Liver (tissue), 9 donors: ENCODE data around the gene CD33. TPM values are rescaled to one million over a fixed set of nuclear protein-coding genes. Genes with fewer than 3 reads are reported as not detected.

Experiments
- DNase-seq: peaks from one replicate; pipeline ENCODE4 v3.0.0-alpha.2; 2017; ENCODE audit warnings: low spot score
- H3K27ac ChIP-seq, 2 donors: one replicate each; pipeline ENCODE4 v1.7.0; 2013; ENCODE audit warnings: inconsistent platforms in 2 of 2, low read length in 2 of 2, control low read depth in 1 of 2, low read depth in 1 of 2, mild to moderate bottlenecking in 1 of 2
- H3K27me3 ChIP-seq, 4 donors: one replicate each; pipeline versions ENCODE4 v1.6.1 to v1.7.0; 2013; ENCODE audit warnings: low read length in 3 of 4, inconsistent platforms in 1 of 4, mild to moderate bottlenecking in 1 of 4, moderate library complexity in 1 of 4; ENCODE audit not compliant: control insufficient read depth in 4 of 4, insufficient read depth in 4 of 4
- H3K36me3 ChIP-seq, 4 donors: one replicate each; pipeline versions ENCODE4 v1.6.1 to v1.7.0; 2013; ENCODE audit warnings: low read length in 3 of 4, mild to moderate bottlenecking in 3 of 4, low read depth in 1 of 4, moderate library complexity in 1 of 4; ENCODE audit not compliant: control insufficient read depth in 4 of 4, insufficient read depth in 3 of 4
- H3K4me1 ChIP-seq, 4 donors: one replicate each; pipeline versions ENCODE4 v1.6.1 to v1.7.0; 2013; ENCODE audit warnings: low read length in 3 of 4, mild to moderate bottlenecking in 3 of 4, moderate library complexity in 1 of 4; ENCODE audit not compliant: control insufficient read depth in 4 of 4, insufficient read depth in 4 of 4
- H3K4me3 ChIP-seq, 3 donors: one replicate each; pipeline versions ENCODE4 v1.6.1 to v1.7.0; 2013; ENCODE audit warnings: low read length in 3 of 3, control low read depth in 1 of 3, low read depth in 1 of 3, mild to moderate bottlenecking in 1 of 3
- H3K9ac ChIP-seq, 2 donors: one replicate each; pipeline ENCODE4 v1.7.0; 2013; ENCODE audit warnings: low read length in 2 of 2, mild to moderate bottlenecking in 2 of 2, moderate library complexity in 2 of 2, control low read depth in 1 of 2, low read depth in 1 of 2
- H3K9me3 ChIP-seq, 4 donors: one replicate each; pipeline versions ENCODE4 v1.6.1 to v1.7.0; 2013; ENCODE audit warnings: low read length in 3 of 4; ENCODE audit not compliant: control insufficient read depth in 4 of 4
- EGR1 ChIP-seq, 2 donors: IDR thresholded peaks; 2 replicates each; pipeline ENCODE4 v1.6.1; 2016 to 2018; ENCODE audit warnings: antibody characterized with exemption in 2 of 2, low read depth in 2 of 2
- FOXA1 ChIP-seq: IDR thresholded peaks from 2 replicates; pipeline ENCODE4 v1.6.1; 2016; ENCODE audit warnings: antibody characterized with exemption
- FOXA2 ChIP-seq: IDR thresholded peaks from 2 replicates; pipeline ENCODE4 v1.6.1; 2016; ENCODE audit warnings: antibody characterized with exemption
- GABPA ChIP-seq, 2 donors: IDR thresholded peaks in 1 of 2; conservative IDR thresholded peaks in 1 of 2; 2 replicates each; pipeline ENCODE4 v1.6.1; 2016; ENCODE audit warnings: antibody characterized with exemption in 2 of 2, mild to moderate bottlenecking in 1 of 2, moderate library complexity in 1 of 2
- HNF4G ChIP-seq: IDR thresholded peaks from 2 replicates; pipeline ENCODE4 v1.6.1; 2016; ENCODE audit warnings: antibody characterized with exemption
- JUND ChIP-seq, 2 donors: IDR thresholded peaks; 2 replicates each; pipeline ENCODE4 v1.6.1; 2016; ENCODE audit warnings: antibody characterized with exemption in 2 of 2
- NR2F2 ChIP-seq: IDR thresholded peaks from 2 replicates; pipeline ENCODE4 v1.6.1; 2016; ENCODE audit warnings: antibody characterized with exemption
- RAD21 ChIP-seq, 2 donors: IDR thresholded peaks; 2 replicates each; pipeline ENCODE4 v1.6.1; 2016; ENCODE audit warnings: antibody characterized with exemption in 2 of 2, mild to moderate bottlenecking in 2 of 2
- RXRA ChIP-seq, 2 donors: IDR thresholded peaks; 2 replicates each; pipeline ENCODE4 v1.6.1; 2017 to 2018; ENCODE audit warnings: antibody characterized with exemption in 2 of 2, mild to moderate bottlenecking in 1 of 2
- SP1 ChIP-seq: IDR thresholded peaks from 2 replicates; pipeline ENCODE4 v1.6.1; 2018; ENCODE audit warnings: antibody characterized with exemption, mild to moderate bottlenecking
- TAF1 ChIP-seq: conservative IDR thresholded peaks from 2 replicates; pipeline ENCODE4 v1.6.1; 2016; ENCODE audit warnings: antibody characterized with exemption, mild to moderate bottlenecking
- WGBS: extraction: QIAGEN DNeasy Blood & Tissue Kit; methylation state at CpG from one replicate; pipeline ENCODE4 v1.1.7; 2013; 5-methylcytosine and 5-hydroxymethylcytosine counted together
- polyA plus RNA-seq, 2 donors: library from polyadenylated mRNA; stranded (reverse) in 1 of 2; unstranded in 1 of 2; fragments of 200-250 nt in 1 of 2; fragments of >200 nt in 1 of 2; fragmentation: Nextera tagmentation in 1 of 2; extraction: Ambion mirVana in 1 of 2; gene quantifications; one replicate each; pipeline versions ENCODE4 v1.2.1 to v1.2.3, GENCODE V29; 2013 to 2015
- total RNA-seq, 2 donors: library from RNA; depleted of rRNA; stranded (reverse); fragments of >200 nt; gene quantifications; one replicate each; pipeline ENCODE4 v1.2.3, GENCODE V29; 2014
- TF ChIP-seq, protein P1 (sequence below): fragments of 150-350 bp; IDR thresholded peaks from 2 replicates; pipeline ENCODE4 v1.5.1; 2017; ENCODE audit warnings: improper control_type of control experiment, low read depth, low read length; ENCODE audit not compliant: missing input control
- TF ChIP-seq, protein P2 (sequence below): IDR thresholded peaks from 2 replicates; pipeline ENCODE4 v1.6.1; 2016; ENCODE audit warnings: antibody characterized with exemption, mild to moderate bottlenecking
- TF ChIP-seq, protein P3 (sequence below): IDR thresholded peaks from 2 replicates; pipeline ENCODE4 v1.6.1; 2016; ENCODE audit warnings: antibody characterized with exemption
- TF ChIP-seq, protein P4 (sequence below): IDR thresholded peaks from 2 replicates; pipeline ENCODE4 v1.6.1; 2016; ENCODE audit warnings: antibody characterized with exemption
- donor health status: healthy.
- donor health status: healthy.
- donor health status: healthy.
- donor health status: healthy.
- donor health status: healthy.

CD33 gene
- total and polyA plus RNA-seq, 4 donors, result 1.3 to 5.1 (median 3.8) TPM

DNA sequence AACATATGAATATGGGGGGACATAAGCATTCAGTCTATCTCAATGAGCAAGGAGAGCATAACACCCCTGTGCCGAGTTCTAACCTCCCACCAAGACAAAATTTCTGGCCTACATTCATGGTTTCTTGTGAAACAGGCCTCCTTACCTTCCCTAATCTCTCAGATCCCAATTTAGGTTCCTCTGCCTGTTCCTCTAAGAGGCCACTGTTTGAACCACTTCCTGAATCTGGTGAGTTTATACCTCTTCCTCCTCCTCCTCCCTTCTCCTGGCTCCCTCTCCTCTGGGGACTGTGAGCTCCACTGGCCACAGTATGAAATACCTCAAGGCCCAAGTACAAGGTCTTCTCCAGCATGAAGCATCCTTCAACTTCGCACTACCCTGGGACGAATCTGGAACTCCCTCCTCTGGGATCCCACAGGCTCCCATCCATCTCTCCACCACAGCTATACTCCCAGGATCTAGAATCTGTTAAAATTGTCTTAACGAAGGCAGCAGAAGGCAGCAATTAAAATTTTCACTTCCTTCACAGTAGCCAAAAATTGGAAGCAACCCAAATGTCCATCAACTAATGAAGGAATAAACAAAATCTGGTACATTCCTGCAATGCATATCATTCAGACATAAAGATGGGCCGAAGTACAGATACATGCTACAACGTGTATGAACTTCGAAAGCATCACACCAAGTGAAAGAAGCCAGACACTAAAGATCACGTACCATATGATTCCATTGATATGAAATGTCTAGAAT is 18.2 kb downstream of the CD33 start:
- WGBS, result 67% methylated on average over 8 of the region's 8 CpGs
- TF ChIP-seq, protein P1, sequence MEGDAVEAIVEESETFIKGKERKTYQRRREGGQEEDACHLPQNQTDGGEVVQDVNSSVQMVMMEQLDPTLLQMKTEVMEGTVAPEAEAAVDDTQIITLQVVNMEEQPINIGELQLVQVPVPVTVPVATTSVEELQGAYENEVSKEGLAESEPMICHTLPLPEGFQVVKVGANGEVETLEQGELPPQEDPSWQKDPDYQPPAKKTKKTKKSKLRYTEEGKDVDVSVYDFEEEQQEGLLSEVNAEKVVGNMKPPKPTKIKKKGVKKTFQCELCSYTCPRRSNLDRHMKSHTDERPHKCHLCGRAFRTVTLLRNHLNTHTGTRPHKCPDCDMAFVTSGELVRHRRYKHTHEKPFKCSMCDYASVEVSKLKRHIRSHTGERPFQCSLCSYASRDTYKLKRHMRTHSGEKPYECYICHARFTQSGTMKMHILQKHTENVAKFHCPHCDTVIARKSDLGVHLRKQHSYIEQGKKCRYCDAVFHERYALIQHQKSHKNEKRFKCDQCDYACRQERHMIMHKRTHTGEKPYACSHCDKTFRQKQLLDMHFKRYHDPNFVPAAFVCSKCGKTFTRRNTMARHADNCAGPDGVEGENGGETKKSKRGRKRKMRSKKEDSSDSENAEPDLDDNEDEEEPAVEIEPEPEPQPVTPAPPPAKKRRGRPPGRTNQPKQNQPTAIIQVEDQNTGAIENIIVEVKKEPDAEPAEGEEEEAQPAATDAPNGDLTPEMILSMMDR, result no peak
- TF ChIP-seq JUND (IDR thresholded peaks at IDR 0.05), result no peak
- no peak for TF ChIP-seq RAD21 (IDR thresholded peaks at IDR 0.05)
- no peak for TF ChIP-seq EGR1 (IDR thresholded peaks at IDR 0.05; ENCODE audit: low read depth in 2 of 2)
- TF ChIP-seq, protein P2, sequence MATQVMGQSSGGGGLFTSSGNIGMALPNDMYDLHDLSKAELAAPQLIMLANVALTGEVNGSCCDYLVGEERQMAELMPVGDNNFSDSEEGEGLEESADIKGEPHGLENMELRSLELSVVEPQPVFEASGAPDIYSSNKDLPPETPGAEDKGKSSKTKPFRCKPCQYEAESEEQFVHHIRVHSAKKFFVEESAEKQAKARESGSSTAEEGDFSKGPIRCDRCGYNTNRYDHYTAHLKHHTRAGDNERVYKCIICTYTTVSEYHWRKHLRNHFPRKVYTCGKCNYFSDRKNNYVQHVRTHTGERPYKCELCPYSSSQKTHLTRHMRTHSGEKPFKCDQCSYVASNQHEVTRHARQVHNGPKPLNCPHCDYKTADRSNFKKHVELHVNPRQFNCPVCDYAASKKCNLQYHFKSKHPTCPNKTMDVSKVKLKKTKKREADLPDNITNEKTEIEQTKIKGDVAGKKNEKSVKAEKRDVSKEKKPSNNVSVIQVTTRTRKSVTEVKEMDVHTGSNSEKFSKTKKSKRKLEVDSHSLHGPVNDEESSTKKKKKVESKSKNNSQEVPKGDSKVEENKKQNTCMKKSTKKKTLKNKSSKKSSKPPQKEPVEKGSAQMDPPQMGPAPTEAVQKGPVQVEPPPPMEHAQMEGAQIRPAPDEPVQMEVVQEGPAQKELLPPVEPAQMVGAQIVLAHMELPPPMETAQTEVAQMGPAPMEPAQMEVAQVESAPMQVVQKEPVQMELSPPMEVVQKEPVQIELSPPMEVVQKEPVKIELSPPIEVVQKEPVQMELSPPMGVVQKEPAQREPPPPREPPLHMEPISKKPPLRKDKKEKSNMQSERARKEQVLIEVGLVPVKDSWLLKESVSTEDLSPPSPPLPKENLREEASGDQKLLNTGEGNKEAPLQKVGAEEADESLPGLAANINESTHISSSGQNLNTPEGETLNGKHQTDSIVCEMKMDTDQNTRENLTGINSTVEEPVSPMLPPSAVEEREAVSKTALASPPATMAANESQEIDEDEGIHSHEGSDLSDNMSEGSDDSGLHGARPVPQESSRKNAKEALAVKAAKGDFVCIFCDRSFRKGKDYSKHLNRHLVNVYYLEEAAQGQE, result no peak
- no peak for TF ChIP-seq RXRA (IDR thresholded peaks at IDR 0.05)
- TF ChIP-seq NR2F2, result no peak
- TF ChIP-seq, protein P3, sequence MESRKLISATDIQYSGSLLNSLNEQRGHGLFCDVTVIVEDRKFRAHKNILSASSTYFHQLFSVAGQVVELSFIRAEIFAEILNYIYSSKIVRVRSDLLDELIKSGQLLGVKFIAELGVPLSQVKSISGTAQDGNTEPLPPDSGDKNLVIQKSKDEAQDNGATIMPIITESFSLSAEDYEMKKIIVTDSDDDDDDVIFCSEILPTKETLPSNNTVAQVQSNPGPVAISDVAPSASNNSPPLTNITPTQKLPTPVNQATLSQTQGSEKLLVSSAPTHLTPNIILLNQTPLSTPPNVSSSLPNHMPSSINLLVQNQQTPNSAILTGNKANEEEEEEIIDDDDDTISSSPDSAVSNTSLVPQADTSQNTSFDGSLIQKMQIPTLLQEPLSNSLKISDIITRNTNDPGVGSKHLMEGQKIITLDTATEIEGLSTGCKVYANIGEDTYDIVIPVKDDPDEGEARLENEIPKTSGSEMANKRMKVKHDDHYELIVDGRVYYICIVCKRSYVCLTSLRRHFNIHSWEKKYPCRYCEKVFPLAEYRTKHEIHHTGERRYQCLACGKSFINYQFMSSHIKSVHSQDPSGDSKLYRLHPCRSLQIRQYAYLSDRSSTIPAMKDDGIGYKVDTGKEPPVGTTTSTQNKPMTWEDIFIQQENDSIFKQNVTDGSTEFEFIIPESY, result no peak
- no peak for TF ChIP-seq TAF1
- no peak for TF ChIP-seq GABPA (IDR thresholded peaks at IDR 0.05 in 1 of 2, conservative IDR thresholded peaks at IDR 0.05 in 1 of 2)
- TF ChIP-seq SP1, result no peak
- no peak for TF ChIP-seq FOXA1
- no peak for TF ChIP-seq FOXA2
- no peak for TF ChIP-seq HNF4G
- TF ChIP-seq, protein P4, sequence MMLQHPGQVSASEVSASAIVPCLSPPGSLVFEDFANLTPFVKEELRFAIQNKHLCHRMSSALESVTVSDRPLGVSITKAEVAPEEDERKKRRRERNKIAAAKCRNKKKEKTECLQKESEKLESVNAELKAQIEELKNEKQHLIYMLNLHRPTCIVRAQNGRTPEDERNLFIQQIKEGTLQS, result no peak

DNA sequence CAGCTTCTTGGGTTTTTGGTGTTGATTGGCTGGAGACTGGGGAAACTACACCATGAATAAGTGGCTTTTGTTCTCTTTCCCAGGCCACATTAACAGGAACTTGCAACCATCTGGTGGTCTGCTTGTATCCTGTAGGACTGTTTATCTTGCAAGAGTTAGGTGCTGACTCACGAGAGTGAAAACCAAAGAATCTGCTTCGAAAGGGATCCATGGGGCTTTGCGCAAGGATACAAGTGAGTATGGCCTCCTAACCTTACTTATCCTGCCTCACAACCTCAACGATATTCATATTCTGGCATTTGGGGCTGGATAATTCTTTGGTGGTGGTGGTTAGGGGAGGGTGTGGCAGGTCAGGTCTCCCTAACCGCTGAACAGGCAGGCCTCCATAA is 21.3 kb downstream of the CD33 start:
- Histone ChIP-seq H3K4me3 (no peak overlapping the region), H3K36me3 (no peaks in the 10 kb centered on the region), H3K4me1 (no peaks in the 10 kb centered on the region), H3K9ac (no peak overlapping the region), H3K27ac (no peak overlapping the region), H3K9me3 (no peaks in the 10 kb centered on the region), H3K27me3 (peaks cover 0 to 6% (median 0%) of the 10 kb centered on the region in 4 donors)
- WGBS, result 57% methylated on average over 5 of the region's 5 CpGs
- no peak for TF ChIP-seq HNF4G
- no peak for TF ChIP-seq JUND (IDR thresholded peaks at IDR 0.05)
- no peak for DNase-seq

More for the DNA sequence above, 18.2 kb downstream of the CD33 start:
- Histone ChIP-seq H3K4me1 (no peaks in the 10 kb centered on the region), H3K27me3 (no peaks in the 10 kb centered on the region), H3K36me3 (no peaks in the 10 kb centered on the region), H3K9me3 (no peaks in the 10 kb centered on the region), H3K4me3 (no peak overlapping the region), H3K27ac (no peak overlapping the region), H3K9ac (no peak overlapping the region)
- DNase-seq, result no peak
